GM19193 (cell line): ENCODE measurements around the gene BRI3.

Source experiments
- POLR2A ChIP-seq: IDR thresholded peaks from 4 replicates; pipeline ENCODE4 v1.6.1; 2011; ENCODE audit not compliant: insufficient read depth, insufficient read length; ENCODE audit errors: extremely low read depth

BRI3 gene

GRCh38 chr7:98280791-98281756 is at the start of gene BRI3:
TSS of gene BRI3 (plus strand) at chr7:98281686. CDS start at chr7:98281796, 110 bp downstream.
- peak; percentile 62 for TF ChIP-seq POLR2A

- no peak for TF ChIP-seq POLR2A
These were observed 49.3 kb upstream of the BRI3 start for GRCh38 chr7:98232263-98232585.

GRCh38 chr7:98232799-98233198 is 48.7 kb upstream of the BRI3 start:
- TF ChIP-seq POLR2A, result no peak

GRCh38 chr7:98233219-98234070 is 48.0 kb upstream of the BRI3 start:
- no peak for TF ChIP-seq POLR2A

GRCh38 chr7:98234429-98235147 is 46.9 kb upstream of the BRI3 start:
- TF ChIP-seq POLR2A, result no peak

GRCh38 chr7:98235901-98236300 is 45.6 kb upstream of the BRI3 start:
- no peak for TF ChIP-seq POLR2A

GRCh38 chr7:98236355-98237185 is 44.9 kb upstream of the BRI3 start:
- no peak for TF ChIP-seq POLR2A

- no peak for TF ChIP-seq POLR2A
These were observed 43.4 kb upstream of the BRI3 start for GRCh38 chr7:98238076-98238475.

GRCh38 chr7:98238976-98239375 is 42.5 kb upstream of the BRI3 start:
- no peak for TF ChIP-seq POLR2A

GRCh38 chr7:98240961-98241673 is 40.4 kb upstream of the BRI3 start:
- TF ChIP-seq POLR2A, result no peak

GRCh38 chr7:98241674-98242241 is 39.7 kb upstream of the BRI3 start:
- no peak for TF ChIP-seq POLR2A

- TF ChIP-seq POLR2A, result no peak
These were observed 39.1 kb upstream of the BRI3 start for GRCh38 chr7:98242342-98242741.

- TF ChIP-seq POLR2A, result no peak
These were observed 38.6 kb upstream of the BRI3 start for GRCh38 chr7:98242934-98243333.
